Measurements from ENCODE around the gene PKN2. TPM values are rescaled to one million over a fixed set of nuclear protein-coding genes. Genes with fewer than 3 reads are reported as not detected.

The PKN2 gene
- total RNA-seq, 1 experiment from 2014 or later: 32.6 TPM

DNA sequence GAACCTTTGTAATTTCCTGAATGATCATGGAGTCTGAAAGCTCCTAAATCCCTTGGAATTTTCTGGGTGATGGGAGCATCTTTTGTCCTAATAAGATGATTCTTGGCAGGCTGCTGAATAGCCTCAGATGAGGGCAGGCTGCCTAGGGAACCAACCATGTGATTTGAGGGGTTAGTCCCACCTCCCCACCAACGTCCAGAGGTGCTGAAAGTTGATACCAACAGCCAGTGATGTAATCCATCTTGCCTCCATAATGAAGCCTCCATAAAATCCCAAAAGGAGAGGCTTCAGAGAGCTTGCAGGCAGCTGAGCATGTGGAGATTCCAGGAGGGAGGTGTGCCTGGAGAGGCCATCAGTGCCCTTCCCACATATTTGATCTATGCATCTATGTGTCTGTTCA, 163.6 kb downstream of the PKN2 start (continued):
- TF ChIP-seq, protein P1, sequence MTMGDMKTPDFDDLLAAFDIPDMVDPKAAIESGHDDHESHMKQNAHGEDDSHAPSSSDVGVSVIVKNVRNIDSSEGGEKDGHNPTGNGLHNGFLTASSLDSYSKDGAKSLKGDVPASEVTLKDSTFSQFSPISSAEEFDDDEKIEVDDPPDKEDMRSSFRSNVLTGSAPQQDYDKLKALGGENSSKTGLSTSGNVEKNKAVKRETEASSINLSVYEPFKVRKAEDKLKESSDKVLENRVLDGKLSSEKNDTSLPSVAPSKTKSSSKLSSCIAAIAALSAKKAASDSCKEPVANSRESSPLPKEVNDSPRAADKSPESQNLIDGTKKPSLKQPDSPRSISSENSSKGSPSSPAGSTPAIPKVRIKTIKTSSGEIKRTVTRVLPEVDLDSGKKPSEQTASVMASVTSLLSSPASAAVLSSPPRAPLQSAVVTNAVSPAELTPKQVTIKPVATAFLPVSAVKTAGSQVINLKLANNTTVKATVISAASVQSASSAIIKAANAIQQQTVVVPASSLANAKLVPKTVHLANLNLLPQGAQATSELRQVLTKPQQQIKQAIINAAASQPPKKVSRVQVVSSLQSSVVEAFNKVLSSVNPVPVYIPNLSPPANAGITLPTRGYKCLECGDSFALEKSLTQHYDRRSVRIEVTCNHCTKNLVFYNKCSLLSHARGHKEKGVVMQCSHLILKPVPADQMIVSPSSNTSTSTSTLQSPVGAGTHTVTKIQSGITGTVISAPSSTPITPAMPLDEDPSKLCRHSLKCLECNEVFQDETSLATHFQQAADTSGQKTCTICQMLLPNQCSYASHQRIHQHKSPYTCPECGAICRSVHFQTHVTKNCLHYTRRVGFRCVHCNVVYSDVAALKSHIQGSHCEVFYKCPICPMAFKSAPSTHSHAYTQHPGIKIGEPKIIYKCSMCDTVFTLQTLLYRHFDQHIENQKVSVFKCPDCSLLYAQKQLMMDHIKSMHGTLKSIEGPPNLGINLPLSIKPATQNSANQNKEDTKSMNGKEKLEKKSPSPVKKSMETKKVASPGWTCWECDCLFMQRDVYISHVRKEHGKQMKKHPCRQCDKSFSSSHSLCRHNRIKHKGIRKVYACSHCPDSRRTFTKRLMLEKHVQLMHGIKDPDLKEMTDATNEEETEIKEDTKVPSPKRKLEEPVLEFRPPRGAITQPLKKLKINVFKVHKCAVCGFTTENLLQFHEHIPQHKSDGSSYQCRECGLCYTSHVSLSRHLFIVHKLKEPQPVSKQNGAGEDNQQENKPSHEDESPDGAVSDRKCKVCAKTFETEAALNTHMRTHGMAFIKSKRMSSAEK (CRISPR knock-in tag; IDR thresholded peaks at IDR 0.05; ENCODE audit: borderline replicate concordance): no peak
- TF ChIP-seq SOX15 (CRISPR knock-in tag; IDR thresholded peaks at IDR 0.05) (no peak), JAZF1 (CRISPR knock-in tag; IDR thresholded peaks at IDR 0.05) (no peak), ELF4 (CRISPR knock-in tag; IDR thresholded peaks at IDR 0.05; ENCODE audit: low read depth) (no peak), GTF2I (CRISPR knock-in tag; conservative IDR thresholded peaks at IDR 0.05) (no peak), MXD4 (CRISPR knock-in tag; IDR thresholded peaks at IDR 0.05; ENCODE audit: borderline replicate concordance) (no peak), CREM (CRISPR knock-in tag; IDR thresholded peaks at IDR 0.05) (no peak), ZNF232 (CRISPR knock-in tag; IDR thresholded peaks at IDR 0.05) (no peak)
- TF ChIP-seq, protein P2, sequence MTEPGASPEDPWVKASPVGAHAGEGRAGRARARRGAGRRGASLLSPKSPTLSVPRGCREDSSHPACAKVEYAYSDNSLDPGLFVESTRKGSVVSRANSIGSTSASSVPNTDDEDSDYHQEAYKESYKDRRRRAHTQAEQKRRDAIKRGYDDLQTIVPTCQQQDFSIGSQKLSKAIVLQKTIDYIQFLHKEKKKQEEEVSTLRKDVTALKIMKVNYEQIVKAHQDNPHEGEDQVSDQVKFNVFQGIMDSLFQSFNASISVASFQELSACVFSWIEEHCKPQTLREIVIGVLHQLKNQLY (CRISPR knock-in tag; IDR thresholded peaks at IDR 0.05): no peak
- TF ChIP-seq, protein P3, sequence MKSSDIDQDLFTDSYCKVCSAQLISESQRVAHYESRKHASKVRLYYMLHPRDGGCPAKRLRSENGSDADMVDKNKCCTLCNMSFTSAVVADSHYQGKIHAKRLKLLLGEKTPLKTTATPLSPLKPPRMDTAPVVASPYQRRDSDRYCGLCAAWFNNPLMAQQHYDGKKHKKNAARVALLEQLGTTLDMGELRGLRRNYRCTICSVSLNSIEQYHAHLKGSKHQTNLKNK (CRISPR knock-in tag; IDR thresholded peaks at IDR 0.05): no peak

DNA sequence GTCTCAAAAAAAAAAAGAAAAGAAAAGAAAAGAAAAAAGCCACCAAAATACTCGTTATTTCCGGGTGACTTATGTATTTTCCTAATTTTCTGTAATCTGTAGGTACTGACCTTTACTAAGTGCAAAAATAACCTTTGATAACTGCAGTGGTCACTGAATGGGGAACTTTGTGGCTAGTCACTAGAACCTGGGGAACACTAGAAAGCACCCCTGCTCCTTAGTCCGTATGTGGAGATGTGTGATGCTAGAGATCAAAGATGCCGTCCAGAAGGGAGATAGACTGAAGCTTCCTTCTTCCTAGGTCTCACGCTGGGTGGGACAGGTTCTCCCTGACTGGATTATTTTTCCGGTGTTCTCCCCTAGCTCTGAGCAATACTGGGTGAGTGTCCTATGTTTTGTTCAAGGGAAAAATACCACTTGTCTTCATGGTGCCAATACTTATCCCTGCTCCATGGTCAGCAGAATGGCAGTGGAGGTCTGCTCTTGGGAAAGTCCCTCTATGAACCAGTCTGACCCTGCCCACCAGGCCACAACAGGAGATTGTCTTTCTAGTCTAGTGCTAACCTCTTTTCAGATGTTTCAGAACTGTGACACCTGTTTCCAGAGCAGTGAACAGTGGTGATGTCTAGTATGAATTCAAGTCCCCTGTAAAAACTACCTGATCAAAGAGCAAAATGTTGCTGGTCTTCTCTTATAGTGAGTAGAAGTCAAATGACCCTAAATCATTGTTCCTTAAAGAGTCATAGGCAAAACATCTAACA, 167.4 kb downstream of the PKN2 start:
- Mint-ChIP-seq H3K36me3 (peaks cover 6% of the 10 kb centered on the region), H3K4me1 (peaks cover 12% of the 10 kb centered on the region; the same call in 1 of the 2 replicates), H3K27me3 (ENCODE audit: low read depth) (no peaks in the 10 kb centered on the region), H3K4me3 (no peak overlapping the region), H3K27ac (no peak overlapping the region), H3K9me3 (no peaks in the 10 kb centered on the region)
- ChIA-PET POLR2A (no interaction called here), CTCF (interaction anchor here (1.0 kb wide), 1 partner anchor 115 kb away, joined by 4 read pairs; no protein-coding TSS in a partner anchor)
- DNase-seq (ENCODE audit: low spot score): no peak
- ATAC-seq: no peak
- TF ChIP-seq NFE2L1 (CRISPR knock-in tag; IDR thresholded peaks at IDR 0.05) (no peak), ZNF121 (CRISPR knock-in tag; IDR thresholded peaks at IDR 0.05) (no peak)

DNA sequence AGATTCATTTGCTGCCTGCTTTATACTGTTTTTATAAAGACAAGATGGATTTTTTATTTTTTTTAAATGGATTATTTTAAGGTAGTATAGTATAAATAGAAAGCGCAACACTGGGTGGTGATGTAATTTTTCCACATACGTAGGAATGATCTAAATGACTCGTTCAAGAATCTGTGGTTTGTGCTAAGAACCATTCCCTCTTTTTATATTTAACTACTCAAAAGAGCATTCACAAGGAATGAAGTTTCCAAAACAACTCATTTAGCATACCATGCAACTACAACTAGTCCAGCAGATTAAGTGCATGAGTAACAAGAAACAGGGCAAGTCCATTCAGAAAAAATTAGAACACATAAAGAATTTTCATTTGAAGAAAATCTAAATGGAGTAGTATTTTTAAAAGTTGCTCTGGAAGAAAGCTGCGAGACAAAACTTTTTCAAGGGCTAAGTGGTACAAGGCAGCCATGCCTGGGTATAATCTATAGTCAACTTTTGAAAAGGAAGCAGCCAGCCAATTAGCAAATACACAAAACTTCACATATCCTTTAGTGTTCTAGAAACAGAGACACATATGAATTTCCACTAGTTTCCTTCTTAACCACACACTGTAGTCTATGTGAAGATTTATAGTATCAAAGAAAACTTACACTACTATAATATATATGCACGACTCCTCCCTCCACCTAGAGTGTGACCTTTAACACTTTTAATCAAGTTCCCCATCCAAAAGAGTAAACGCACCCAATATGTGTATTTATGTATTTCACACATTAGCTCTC, 183.9 kb downstream of the PKN2 start:
- ChIA-PET CTCF (interaction anchor here (1.3 kb wide), 1 partner anchor 132 kb away, joined by 3 read pairs; no protein-coding TSS in a partner anchor), POLR2A (no interaction called here)
- H3K27me3 Mint-ChIP-seq (ENCODE audit: low read depth): no peaks in the 10 kb centered on the region
- H3K36me3 Mint-ChIP-seq: peaks cover 7% of the 10 kb centered on the region; the same call in 1 of the 2 replicates
- H3K9me3 Mint-ChIP-seq: no peaks in the 10 kb centered on the region
- no peaks in the 10 kb centered on the region for H3K4me1 Mint-ChIP-seq
- ATAC-seq (no peak), DNase-seq (ENCODE audit: low spot score) (no peak)
- TF ChIP-seq, protein P4, sequence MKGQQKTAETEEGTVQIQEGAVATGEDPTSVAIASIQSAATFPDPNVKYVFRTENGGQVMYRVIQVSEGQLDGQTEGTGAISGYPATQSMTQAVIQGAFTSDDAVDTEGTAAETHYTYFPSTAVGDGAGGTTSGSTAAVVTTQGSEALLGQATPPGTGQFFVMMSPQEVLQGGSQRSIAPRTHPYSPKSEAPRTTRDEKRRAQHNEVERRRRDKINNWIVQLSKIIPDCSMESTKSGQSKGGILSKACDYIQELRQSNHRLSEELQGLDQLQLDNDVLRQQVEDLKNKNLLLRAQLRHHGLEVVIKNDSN (CRISPR knock-in tag; IDR thresholded peaks at IDR 0.05): no peak
- TF ChIP-seq, protein P5, sequence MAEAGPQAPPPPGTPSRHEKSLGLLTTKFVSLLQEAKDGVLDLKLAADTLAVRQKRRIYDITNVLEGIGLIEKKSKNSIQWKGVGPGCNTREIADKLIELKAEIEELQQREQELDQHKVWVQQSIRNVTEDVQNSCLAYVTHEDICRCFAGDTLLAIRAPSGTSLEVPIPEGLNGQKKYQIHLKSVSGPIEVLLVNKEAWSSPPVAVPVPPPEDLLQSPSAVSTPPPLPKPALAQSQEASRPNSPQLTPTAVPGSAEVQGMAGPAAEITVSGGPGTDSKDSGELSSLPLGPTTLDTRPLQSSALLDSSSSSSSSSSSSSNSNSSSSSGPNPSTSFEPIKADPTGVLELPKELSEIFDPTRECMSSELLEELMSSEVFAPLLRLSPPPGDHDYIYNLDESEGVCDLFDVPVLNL (CRISPR knock-in tag; IDR thresholded peaks at IDR 0.05; ENCODE audit: borderline replicate concordance, low read depth): no peak
- TF ChIP-seq TEAD4 (CRISPR knock-in tag; IDR thresholded peaks at IDR 0.05): no peak
- TF ChIP-seq NR3C1 (CRISPR knock-in tag; conservative IDR thresholded peaks at IDR 0.05; ENCODE audit: low read depth): no peak
- TF ChIP-seq, protein P6, sequence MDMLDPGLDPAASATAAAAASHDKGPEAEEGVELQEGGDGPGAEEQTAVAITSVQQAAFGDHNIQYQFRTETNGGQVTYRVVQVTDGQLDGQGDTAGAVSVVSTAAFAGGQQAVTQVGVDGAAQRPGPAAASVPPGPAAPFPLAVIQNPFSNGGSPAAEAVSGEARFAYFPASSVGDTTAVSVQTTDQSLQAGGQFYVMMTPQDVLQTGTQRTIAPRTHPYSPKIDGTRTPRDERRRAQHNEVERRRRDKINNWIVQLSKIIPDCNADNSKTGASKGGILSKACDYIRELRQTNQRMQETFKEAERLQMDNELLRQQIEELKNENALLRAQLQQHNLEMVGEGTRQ (CRISPR knock-in tag; IDR thresholded peaks at IDR 0.05): no peak
- no peak for TF ChIP-seq CREB1 (CRISPR knock-in tag; IDR thresholded peaks at IDR 0.05)
- TF ChIP-seq, protein P7, sequence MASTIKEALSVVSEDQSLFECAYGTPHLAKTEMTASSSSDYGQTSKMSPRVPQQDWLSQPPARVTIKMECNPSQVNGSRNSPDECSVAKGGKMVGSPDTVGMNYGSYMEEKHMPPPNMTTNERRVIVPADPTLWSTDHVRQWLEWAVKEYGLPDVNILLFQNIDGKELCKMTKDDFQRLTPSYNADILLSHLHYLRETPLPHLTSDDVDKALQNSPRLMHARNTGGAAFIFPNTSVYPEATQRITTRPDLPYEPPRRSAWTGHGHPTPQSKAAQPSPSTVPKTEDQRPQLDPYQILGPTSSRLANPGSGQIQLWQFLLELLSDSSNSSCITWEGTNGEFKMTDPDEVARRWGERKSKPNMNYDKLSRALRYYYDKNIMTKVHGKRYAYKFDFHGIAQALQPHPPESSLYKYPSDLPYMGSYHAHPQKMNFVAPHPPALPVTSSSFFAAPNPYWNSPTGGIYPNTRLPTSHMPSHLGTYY (CRISPR knock-in tag; IDR thresholded peaks at IDR 0.05): no peak
- no peak for TF ChIP-seq SOX15 (CRISPR knock-in tag; IDR thresholded peaks at IDR 0.05)
- no peak for TF ChIP-seq TEAD1 (CRISPR knock-in tag; IDR thresholded peaks at IDR 0.05)
- no peak for TF ChIP-seq OVOL2 (CRISPR knock-in tag; IDR thresholded peaks at IDR 0.05; ENCODE audit: borderline replicate concordance)
- TF ChIP-seq NFATC4 (CRISPR knock-in tag; IDR thresholded peaks at IDR 0.05): no peak
- no peak for TF ChIP-seq ZNF263 (CRISPR knock-in tag; IDR thresholded peaks at IDR 0.05; ENCODE audit: low read depth)
- H3K4me3 Mint-ChIP-seq: no peak overlapping the region
- no peak overlapping the region for H3K27ac Mint-ChIP-seq

Measured in WTC11 (cell line).